GM18951 (cell line): ENCODE data around the gene CNIH2.
"Not testable (repeated sequence)": the region's sequence is repeated elsewhere in the genome, so short reads cannot be mapped to it uniquely, and the experiment has no call there.

Experiments used
- POLR2A ChIP-seq: IDR thresholded peaks from 4 replicates; pipeline ENCODE4 v1.6.1; 2011; ENCODE audit warnings: mild to moderate bottlenecking; ENCODE audit not compliant: insufficient read length, insufficient read depth; ENCODE audit errors: extremely low read depth
- in situ Hi-C: fragments of 300-500 bp; cut with MboI; formaldehyde crosslinking; loops from one replicate; pipeline ENCODE4 v1.12.0; 2022; ENCODE audit warnings: low sequenced_read_pairs, mixed read lengths, inconsistent platforms; ENCODE audit not compliant: unreplicated experiment

Gene CNIH2

GRCh38 chr11:66293352-66293751 lies 15.4 kb downstream of the CNIH2 start:
- TF ChIP-seq POLR2A = no peak
- in situ Hi-C loops = no loop called here

- in situ Hi-C loops = no loop called here
- no peak for TF ChIP-seq POLR2A
Measured at GRCh38 chr11:66293777-66294625, 16.0 kb downstream of the CNIH2 start.

GRCh38 chr11:66294626-66295620 lies 16.9 kb downstream of the CNIH2 start:
- in situ Hi-C loops = no loop called here
- no peak for TF ChIP-seq POLR2A

DNA sequence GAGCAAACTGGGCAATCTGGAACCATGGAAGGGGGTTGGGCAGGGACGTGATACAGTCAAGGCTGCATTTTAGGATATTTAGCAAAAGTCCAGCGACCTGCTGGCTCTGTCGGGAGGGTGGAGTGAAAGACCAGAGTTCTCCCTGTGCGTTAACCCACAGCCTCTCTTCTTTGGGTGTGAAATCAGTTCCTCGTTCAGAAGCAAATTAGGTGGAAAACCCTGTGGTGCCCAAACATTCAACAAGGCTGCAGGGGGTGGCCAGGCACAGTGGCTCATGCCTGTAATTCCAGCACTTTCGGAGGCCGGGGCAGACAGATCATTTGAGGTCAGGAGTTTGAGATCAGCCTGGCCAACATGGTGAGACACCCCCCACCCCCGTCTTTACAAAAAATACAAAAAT lies 19.6 kb downstream of the CNIH2 start:
- TF ChIP-seq POLR2A = no peak
- in situ Hi-C loops = no loop called here

DNA sequence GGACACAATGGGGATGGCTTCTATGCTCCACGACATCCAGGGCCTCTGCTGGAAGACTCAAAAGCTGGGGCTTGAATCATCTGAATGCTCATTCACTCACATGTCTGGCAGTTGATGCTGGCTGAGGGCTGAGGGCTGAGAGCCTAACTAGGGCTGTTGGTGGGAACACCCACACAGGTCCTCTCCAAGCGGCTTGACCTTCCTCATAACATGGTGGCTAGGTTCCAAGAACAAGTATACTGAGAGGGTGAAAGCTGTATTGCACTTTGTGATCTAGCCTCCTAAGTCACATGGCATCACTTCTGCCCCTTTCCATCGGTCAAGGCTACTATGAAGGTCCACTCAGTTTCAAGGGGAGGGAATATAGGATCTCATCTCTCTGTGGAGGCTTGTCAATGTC lies 21.2 kb downstream of the CNIH2 start:
- TF ChIP-seq POLR2A = no peak
- in situ Hi-C loops = no loop called here

GRCh38 chr11:66302656-66303055 lies 24.7 kb downstream of the CNIH2 start:
- in situ Hi-C loops = no loop called here

GRCh38 chr11:66309475-66309874 lies 31.5 kb downstream of the CNIH2 start:
- TF ChIP-seq POLR2A = no peak
- in situ Hi-C loops = no loop called here

More at GRCh38 chr11:66302656-66303055, 24.7 kb downstream of the CNIH2 start:
- TF ChIP-seq POLR2A = no peak

DNA sequence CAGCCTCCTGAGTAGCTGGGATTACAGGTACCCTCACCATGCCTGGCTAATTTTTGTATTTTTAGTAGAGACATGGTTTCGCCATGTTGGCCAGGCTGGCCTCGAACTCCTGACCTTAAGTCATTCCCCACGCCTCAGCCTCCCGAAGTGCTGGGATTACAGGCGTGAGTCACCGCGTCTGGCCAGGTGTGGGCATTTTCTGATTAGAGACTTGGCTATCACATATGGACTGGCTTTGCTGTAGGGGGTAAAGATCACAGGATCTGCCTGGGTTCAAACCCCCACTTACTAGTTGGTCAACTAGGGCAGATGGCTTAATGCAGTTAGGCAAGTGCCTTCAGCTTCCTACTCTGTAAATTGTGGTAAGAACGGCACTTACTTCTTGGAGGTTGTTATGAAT lies 32.3 kb downstream of the CNIH2 start:
- in situ Hi-C loops = no loop called here

GRCh38 chr11:66310803-66311440 lies 32.9 kb downstream of the CNIH2 start:
- in situ Hi-C loops = not testable (repeated sequence)

More for the DNA sequence above, 32.3 kb downstream of the CNIH2 start:
- TF ChIP-seq POLR2A = no peak

GRCh38 chr11:66311470-66311964 lies 33.5 kb downstream of the CNIH2 start:
- no peak for TF ChIP-seq POLR2A
- in situ Hi-C loops = no loop called here

DNA sequence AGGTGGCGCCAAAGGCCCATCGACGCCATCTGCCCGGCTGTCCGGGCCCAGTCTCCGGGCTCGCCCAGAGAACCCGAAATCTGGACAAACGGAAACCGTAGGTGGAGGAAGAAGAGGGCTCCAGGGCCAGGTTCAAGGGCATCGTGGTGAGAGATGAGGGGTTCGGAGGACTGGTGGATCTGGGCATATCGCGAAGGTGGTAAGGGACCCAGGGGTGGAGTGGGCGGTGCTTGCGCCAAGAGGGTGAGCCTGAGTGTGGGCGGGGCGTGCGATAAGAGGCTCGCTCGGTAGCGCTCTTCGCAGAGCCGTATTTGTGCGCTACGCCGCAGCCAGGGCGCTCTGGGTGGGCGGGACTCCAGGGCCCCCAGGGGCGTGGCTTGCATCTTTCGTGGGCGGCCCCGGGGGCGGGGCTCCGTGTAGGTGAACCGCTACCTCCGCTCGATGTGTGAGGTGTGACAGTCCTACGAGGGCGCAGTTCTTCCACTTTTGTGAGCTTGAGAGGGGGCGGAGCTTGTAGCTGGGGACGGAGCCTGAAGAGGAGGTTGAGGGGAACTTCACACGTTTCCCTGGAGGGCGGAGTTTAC lies 34.1 kb downstream of the CNIH2 start:
- in situ Hi-C loops = no loop called here
- TF ChIP-seq POLR2A = peak; percentile 38

DNA sequence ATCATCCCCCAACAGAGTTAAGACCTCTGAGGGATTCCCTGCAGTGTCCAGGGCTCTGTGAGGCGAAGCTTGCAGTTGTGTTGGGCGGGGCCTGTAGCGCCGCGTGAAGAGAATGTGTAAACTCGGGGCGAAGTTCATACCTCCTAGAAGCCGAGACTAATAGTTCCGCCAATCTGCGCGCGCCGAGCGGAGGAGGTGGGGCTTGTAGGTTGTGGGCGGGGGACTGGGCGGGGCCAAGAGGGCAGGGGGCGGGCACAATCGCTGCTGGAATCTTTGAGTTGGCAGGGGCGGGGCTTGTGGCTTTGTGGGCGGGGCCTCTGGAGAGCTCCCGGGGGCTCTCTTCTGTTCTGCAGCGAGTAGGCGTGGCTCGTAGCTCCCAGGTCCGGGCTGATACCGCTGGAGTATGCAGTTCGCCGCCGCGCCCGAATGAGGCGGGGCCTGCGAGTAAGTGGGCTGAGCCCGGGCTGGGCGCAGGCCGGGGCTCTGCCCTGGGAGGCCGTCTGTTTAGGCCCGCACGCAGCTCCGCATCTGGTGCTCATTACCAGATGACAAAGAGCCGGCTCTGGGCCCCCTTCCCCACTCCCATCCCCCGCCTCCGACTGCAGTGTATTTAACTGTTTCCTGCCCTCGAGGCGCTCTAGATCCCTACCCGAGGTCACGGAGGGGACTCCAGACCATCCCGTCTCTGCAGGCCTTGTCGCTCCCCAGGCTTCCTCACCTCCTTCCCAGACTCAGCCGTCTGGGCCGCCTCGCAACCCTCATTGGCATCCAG lies 34.8 kb downstream of the CNIH2 start:
- in situ Hi-C loops = no loop called here

More for the DNA sequence above, 34.8 kb downstream of the CNIH2 start:
- peak; percentile 40 for TF ChIP-seq POLR2A
